ENCODE results near the gene RYK. TPM values are rescaled to one million over a fixed set of nuclear protein-coding genes. Genes with fewer than 3 reads are reported as not detected.

RYK gene
- total RNA-seq, 2 experiments from 2014 or later = 19.2 to 21.4 TPM

- ChIA-PET CTCF (no interaction called here), POLR2A (no interaction called here)
Observed at GRCh38 chr3:134260987-134261386, 10.3 kb upstream of the RYK start.

- CTCF ChIA-PET = no interaction called here
- POLR2A ChIA-PET = no interaction called here
Observed at GRCh38 chr3:134258761-134259347, 8.2 kb upstream of the RYK start.

- ChIA-PET CTCF (interaction anchor here (0.6 kb wide), 1 partner anchor 201 kb away, joined by 5 read pairs; no protein-coding TSS in a partner anchor), POLR2A (no interaction called here)
Observed at GRCh38 chr3:134255404-134255803, 4.7 kb upstream of the RYK start.

- ChIA-PET CTCF (no interaction called here), POLR2A (no interaction called here)
Observed at GRCh38 chr3:134253475-134254226, 3.0 kb upstream of the RYK start.

- POLR2A ChIA-PET = no interaction called here
- CTCF ChIA-PET = no interaction called here
Observed at GRCh38 chr3:134252766-134253165, 2.1 kb upstream of the RYK start.

- ChIA-PET POLR2A (no interaction called here), CTCF (no interaction called here)
Observed at GRCh38 chr3:134251731-134252391, 1.2 kb upstream of the RYK start.

GRCh38 chr3:134249935-134250716, 533 bp downstream of the RYK start:
- ChIA-PET POLR2A (interaction anchor here (0.6 to 1.9 kb wide), 3 partner anchors 8 to 236 kb away, joined by 3 to 6 read pairs (median 3); partner anchors contain the start of genes ANAPC13 and CEP63), CTCF (interaction anchor here (0.7 to 1.0 kb wide), 2 partner anchors 8 to 556 kb away, joined by 3 read pairs; no protein-coding TSS in a partner anchor)

GRCh38 chr3:134249296-134249841, 1.3 kb downstream of the RYK start:
- ChIA-PET CTCF (interaction anchor here (0.7 kb wide), 1 partner anchor 557 kb away, joined by 3 read pairs; no protein-coding TSS in a partner anchor), POLR2A (interaction anchor here (1.9 kb wide), 1 partner anchor 236 kb away, joined by 6 read pairs; the partner anchor contains the start of genes ANAPC13 and CEP63)

- ChIA-PET CTCF (no interaction called here), POLR2A (no interaction called here)
Observed at GRCh38 chr3:134244921-134245320, 5.7 kb downstream of the RYK start.

GRCh38 chr3:134242649-134243617, 7.7 kb downstream of the RYK start:
- POLR2A ChIA-PET = interaction anchor here (1.2 kb wide), 1 partner anchor 7 kb away, joined by 3 read pairs; the partner anchor contains the start of gene RYK
- CTCF ChIA-PET = interaction anchor here (0.7 kb wide), 1 partner anchor 8 kb away, joined by 3 read pairs; the partner anchor contains the start of gene RYK

GRCh38 chr3:134239538-134239937, 11.1 kb downstream of the RYK start:
- POLR2A ChIA-PET = no interaction called here
- CTCF ChIA-PET = no interaction called here

GRCh38 chr3:134237454-134238145, 13.1 kb downstream of the RYK start:
- POLR2A ChIA-PET = no interaction called here
- CTCF ChIA-PET = no interaction called here

GRCh38 chr3:134236505-134237170, 14.0 kb downstream of the RYK start:
- POLR2A ChIA-PET = no interaction called here
- CTCF ChIA-PET = interaction anchor here (1.1 kb wide), 1 partner anchor 24 kb away, joined by 4 read pairs; no protein-coding TSS in a partner anchor

- CTCF ChIA-PET = interaction anchor here (1.1 kb wide), 1 partner anchor 23 kb away, joined by 4 read pairs; no protein-coding TSS in a partner anchor
- POLR2A ChIA-PET = no interaction called here
Observed at GRCh38 chr3:134235577-134236076, 15.0 kb downstream of the RYK start.

GRCh38 chr3:134232951-134233350, 17.7 kb downstream of the RYK start:
- ChIA-PET CTCF (no interaction called here), POLR2A (no interaction called here)

- ChIA-PET POLR2A (no interaction called here), CTCF (interaction anchor here (0.6 kb wide), 1 partner anchor 254 kb away, joined by 3 read pairs; the partner anchor contains the start of genes ANAPC13 and CEP63)
Observed at GRCh38 chr3:134232151-134232550, 18.5 kb downstream of the RYK start.

GRCh38 chr3:134231131-134231530, 19.5 kb downstream of the RYK start:
- ChIA-PET CTCF (no interaction called here), POLR2A (no interaction called here)
